Right lobe of liver (tissue), 6 donors: Measurements from ENCODE around the gene MAP10. TPM values are rescaled to one million over a fixed set of nuclear protein-coding genes. Genes with fewer than 3 reads are reported as not detected.

Experiments
- ATAC-seq, 4 donors: fragments of 200-7000 bp; cut with Tn5 transposase; one replicate each; pipeline ENCODE4 v1.9.1; 2020; ENCODE audit warnings: mild to moderate bottlenecking in 4 of 4, moderate library complexity in 4 of 4
- DNase-seq, 3 donors: peaks; one replicate each; pipeline ENCODE4 v3.0.0-alpha.2; 2020
- H3K27ac ChIP-seq, 3 donors: fragments of 200-600 bp; one replicate each; pipeline ENCODE4 v1.8.0; 2022
- H3K27me3 ChIP-seq, 2 donors: fragments of 200-600 bp; one replicate each; pipeline ENCODE4 v1.8.0; 2022
- H3K36me3 ChIP-seq, 4 donors: fragments of 200-600 bp; sonication (generic) in 1 of 4; one replicate each; pipeline versions ENCODE4 v1.5.1 to v1.8.0; 2017 to 2022; ENCODE audit warnings: control low read depth in 1 of 4
- H3K4me1 ChIP-seq, 4 donors: fragments of 200-600 bp; sonication (generic) in 1 of 4; one replicate each; pipeline versions ENCODE4 v1.5.1 to v1.8.0; 2017 to 2022; ENCODE audit warnings: control low read depth in 1 of 4
- H3K4me3 ChIP-seq, 3 donors: fragments of 200-600 bp; one replicate each; pipeline ENCODE4 v1.8.0; 2022
- H3K9me3 ChIP-seq, 4 donors: fragments of 200-600 bp; sonication (generic) in 1 of 4; one replicate each; pipeline versions ENCODE4 v1.5.1 to v1.8.0; 2017 to 2022; ENCODE audit warnings: control low read depth in 1 of 4
- CTCF ChIP-seq, 4 donors: fragments of 200-600 bp in 3 of 4; fragments of 450-650 bp in 1 of 4; IDR thresholded peaks; one replicate each; pipeline versions ENCODE4 v1.5.1 to v1.8.0; 2016 to 2022; ENCODE audit warnings: antibody characterized with exemption in 4 of 4, mild to moderate bottlenecking in 2 of 4
- POLR2A ChIP-seq: fragments of 450-650 bp; IDR thresholded peaks from one replicate; pipeline ENCODE4 v1.6.1; 2017; ENCODE audit warnings: antibody characterized with exemption, mild to moderate bottlenecking
- WGBS: methylation state at CpG from one replicate; pipeline ENCODE4 v1.1.6; 2018; ENCODE audit warnings: low coverage, low lambda C conversion rate; ENCODE audit not compliant: insufficient coverage; ENCODE audit errors: missing lambda C conversion rate; 5-methylcytosine and 5-hydroxymethylcytosine counted together
- intact Hi-C, 2 donors: fragments of 100-400 bp; cut with DNase I; formaldehyde crosslinking; loops; one replicate each; pipeline versions ENCODE4 v1.11.2 to v1.14.1; 2022
- total RNA-seq, 6 experiments: library from RNA; depleted of rRNA in 2 of 6; stranded (reverse); fragments of >200 nt in 2 of 6; fragmentation: NEBNext Ultra II Directional in 3 of 6; extraction: Animal tissue kit (Norgen Biotek cat#: 25700) in 3 of 6; gene quantifications; one replicate each; pipeline versions ENCODE4 v1.1.0 to v1.2.4, GENCODE V29; 2016 to 2023
- donor health status: DM: no; HTN: yes; CAD: no.
- donor health status: DM: no; HTN: no; CAD: no.
- donor health status: DM: no; HTN: no; CAD: no.
- donor health status: DM: no; HTN: yes; CAD: no.
- donor health status: DM: no; HTN: yes; CAD: no.

The MAP10 gene
- total RNA-seq, 6 experiments from 2014 or later, result 1.5 to 3.0 (median 1.8) TPM

- peak; percentile 65 to 88 (median 84) for ATAC-seq
- no peak for DNase-seq
- no peaks in the 10 kb centered on the region for H3K9me3 ChIP-seq
- no peak overlapping the region for H3K27ac ChIP-seq
- no peak overlapping the region for H3K4me3 ChIP-seq
- TF ChIP-seq POLR2A (no peak), CTCF (IDR thresholded peaks at IDR 0.05) (peak; percentile 11 to 43 (median 32))
- no peaks in the 10 kb centered on the region for H3K4me1 ChIP-seq
- no peaks in the 10 kb centered on the region for H3K36me3 ChIP-seq
- intact Hi-C loops, result no loop called here
- WGBS, result 3% methylated on average over 3 of the region's 3 CpGs
- no peaks in the 10 kb centered on the region for H3K27me3 ChIP-seq
Measured at GRCh38 chr1:232793944-232794343, 11.3 kb upstream of the MAP10 start.

DNA sequence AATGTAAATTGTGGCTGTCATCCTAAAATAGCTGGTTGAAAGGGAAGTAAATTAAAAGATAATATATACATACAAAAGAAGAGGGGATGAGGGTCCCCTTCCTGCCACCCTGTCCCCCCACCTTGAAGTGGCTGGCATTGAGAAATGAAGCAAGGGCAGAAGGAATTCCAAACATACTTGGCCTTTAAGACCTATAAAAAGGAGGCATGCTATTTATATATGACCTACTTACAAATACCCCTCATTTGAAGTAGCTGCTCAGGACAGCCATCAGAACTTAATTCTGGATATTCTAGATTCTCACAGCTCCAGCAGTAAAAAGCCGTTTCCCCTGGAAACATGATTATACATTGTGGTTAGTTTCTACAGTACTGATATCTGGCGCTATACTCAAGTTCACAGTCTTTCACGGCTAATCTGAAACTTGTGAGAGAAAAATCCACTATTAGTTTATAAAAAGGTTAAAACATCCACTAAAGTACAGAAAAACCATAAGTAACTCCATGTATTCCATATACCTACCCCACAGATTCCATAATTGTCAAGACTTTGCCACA, 9.6 kb upstream of the MAP10 start:
- no peaks in the 10 kb centered on the region for H3K4me1 ChIP-seq
- ATAC-seq, result no peak
- TF ChIP-seq CTCF (IDR thresholded peaks at IDR 0.05) (no peak), POLR2A (no peak)
- no peak overlapping the region for H3K4me3 ChIP-seq
- H3K27me3 ChIP-seq, result no peaks in the 10 kb centered on the region
- intact Hi-C loops, result no loop called here
- H3K9me3 ChIP-seq, result no peaks in the 10 kb centered on the region
- 65% methylated on average over 3 of the region's 3 CpGs for WGBS
- H3K27ac ChIP-seq, result no peak overlapping the region
- no peak for DNase-seq
- no peaks in the 10 kb centered on the region for H3K36me3 ChIP-seq

GRCh38 chr1:232797856-232798510, 7.2 kb upstream of the MAP10 start:
- Histone ChIP-seq H3K27ac (no peak overlapping the region), H3K9me3 (no peaks in the 10 kb centered on the region), H3K4me1 (no peaks in the 10 kb centered on the region), H3K36me3 (no peaks in the 10 kb centered on the region), H3K27me3 (no peaks in the 10 kb centered on the region), H3K4me3 (no peak overlapping the region)
- DNase-seq (no peak), ATAC-seq (no peak)
- intact Hi-C loops, result no loop called here
- TF ChIP-seq POLR2A (no peak), CTCF (IDR thresholded peaks at IDR 0.05) (no peak)
- WGBS, result 68% methylated on average over 6 of the region's 6 CpGs

DNA sequence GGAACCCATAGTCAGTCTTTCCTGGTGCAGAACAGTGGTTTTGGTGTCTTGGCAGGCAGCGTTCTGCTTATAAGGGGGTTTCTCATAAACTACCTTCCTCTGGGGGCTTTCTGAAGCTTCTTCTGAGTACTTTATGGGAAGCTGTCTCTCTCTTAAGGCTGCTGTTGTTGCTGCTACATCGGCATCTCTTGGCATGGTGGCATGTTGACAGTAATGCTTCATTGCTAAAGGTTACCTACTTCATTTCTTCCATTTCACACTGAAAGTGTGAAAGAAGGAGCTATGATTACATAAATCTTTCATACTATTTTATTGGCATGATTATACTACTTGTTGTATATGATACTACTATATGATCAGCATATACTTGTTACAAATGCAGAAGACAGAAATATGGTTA, 6.3 kb upstream of the MAP10 start:
- no peak for ATAC-seq
- 100% methylated on average over 1 of the region's 2 CpGs for WGBS
- no peak for TF ChIP-seq CTCF (IDR thresholded peaks at IDR 0.05)
- TF ChIP-seq POLR2A, result no peak

More for the DNA sequence above, 6.3 kb upstream of the MAP10 start:
- DNase-seq, result no peak
- Histone ChIP-seq H3K4me1 (no peaks in the 10 kb centered on the region), H3K4me3 (no peak overlapping the region), H3K27me3 (no peaks in the 10 kb centered on the region), H3K27ac (no peak overlapping the region), H3K36me3 (no peaks in the 10 kb centered on the region), H3K9me3 (no peaks in the 10 kb centered on the region)
- intact Hi-C loops, result no loop called here
